Mesothelial cell of epicardium (in vitro differentiated cells): ENCODE measurements around the gene PEAK1. TPM values are rescaled to one million over a fixed set of nuclear protein-coding genes. Genes with fewer than 3 reads are reported as not detected.

Source experiments
- DNase-seq, 2 experiments: peaks; one replicate each; pipeline ENCODE4 v3.0.0; 2021; ENCODE audit warnings: low spot score in 2 of 2; ENCODE audit not compliant: unreplicated experiment in 2 of 2
- H3K27ac Mint-ChIP-seq: 2 replicates; pipeline ENCODE4 v1.8.0; 2021; ENCODE audit warnings: mixed read lengths
- H3K27me3 Mint-ChIP-seq: 2 replicates; pipeline ENCODE4 v1.8.0; 2021; ENCODE audit warnings: low read depth, mixed read lengths
- H3K36me3 Mint-ChIP-seq: 2 replicates; pipeline ENCODE4 v1.8.0; 2021; ENCODE audit warnings: mixed read lengths
- H3K4me1 Mint-ChIP-seq: 2 replicates; pipeline ENCODE4 v1.8.0; 2021; ENCODE audit warnings: mixed read lengths
- H3K4me3 Mint-ChIP-seq: 2 replicates; pipeline ENCODE4 v1.8.0; 2021; ENCODE audit warnings: mild to moderate bottlenecking, moderate library complexity, mixed read lengths
- H3K9me3 Mint-ChIP-seq: 2 replicates; pipeline ENCODE4 v1.8.0; 2021; ENCODE audit warnings: mixed read lengths
- total RNA-seq: library from RNA; stranded (reverse); gene quantifications from 3 replicates; pipeline ENCODE4 v1.2.1, GENCODE V29; 2021
- TF ChIP-seq, protein P1 (sequence below): fragments of 200-600 bp; sonication (generic); IDR thresholded peaks from one replicate; pipeline ENCODE4 v1.5.0; 2021; ENCODE audit warnings: antibody characterized with exemption; ENCODE audit not compliant: unreplicated experiment

The PEAK1 gene
- total RNA-seq, 1 donor from 2014 or later = 92.3 TPM

DNA sequence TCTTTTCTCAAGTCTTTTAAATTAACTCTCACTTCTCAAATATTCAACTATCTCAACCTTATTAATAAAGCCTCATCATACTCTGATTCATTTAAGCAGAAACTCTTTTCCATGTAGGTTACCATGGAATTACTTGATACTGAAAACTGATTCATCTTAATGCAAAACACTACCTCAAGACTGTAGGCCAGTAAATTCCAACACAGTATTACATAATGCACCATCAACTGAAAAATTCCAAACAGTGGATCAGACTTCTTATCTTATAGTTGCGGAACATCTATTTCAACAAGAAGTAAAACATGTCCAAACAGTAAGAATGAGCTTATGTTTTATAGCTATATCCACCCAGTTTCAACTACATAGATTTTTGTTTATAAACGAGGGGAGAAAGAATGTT is 124.5 kb downstream of the PEAK1 start:
- no peak for DNase-seq
- H3K4me1 Mint-ChIP-seq = peaks cover 17% of the 10 kb centered on the region
- TF ChIP-seq, protein P1, sequence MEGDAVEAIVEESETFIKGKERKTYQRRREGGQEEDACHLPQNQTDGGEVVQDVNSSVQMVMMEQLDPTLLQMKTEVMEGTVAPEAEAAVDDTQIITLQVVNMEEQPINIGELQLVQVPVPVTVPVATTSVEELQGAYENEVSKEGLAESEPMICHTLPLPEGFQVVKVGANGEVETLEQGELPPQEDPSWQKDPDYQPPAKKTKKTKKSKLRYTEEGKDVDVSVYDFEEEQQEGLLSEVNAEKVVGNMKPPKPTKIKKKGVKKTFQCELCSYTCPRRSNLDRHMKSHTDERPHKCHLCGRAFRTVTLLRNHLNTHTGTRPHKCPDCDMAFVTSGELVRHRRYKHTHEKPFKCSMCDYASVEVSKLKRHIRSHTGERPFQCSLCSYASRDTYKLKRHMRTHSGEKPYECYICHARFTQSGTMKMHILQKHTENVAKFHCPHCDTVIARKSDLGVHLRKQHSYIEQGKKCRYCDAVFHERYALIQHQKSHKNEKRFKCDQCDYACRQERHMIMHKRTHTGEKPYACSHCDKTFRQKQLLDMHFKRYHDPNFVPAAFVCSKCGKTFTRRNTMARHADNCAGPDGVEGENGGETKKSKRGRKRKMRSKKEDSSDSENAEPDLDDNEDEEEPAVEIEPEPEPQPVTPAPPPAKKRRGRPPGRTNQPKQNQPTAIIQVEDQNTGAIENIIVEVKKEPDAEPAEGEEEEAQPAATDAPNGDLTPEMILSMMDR = no peak
- no peak overlapping the region for H3K4me3 Mint-ChIP-seq
- H3K36me3 Mint-ChIP-seq = no peaks in the 10 kb centered on the region
- H3K27ac Mint-ChIP-seq = peak overlapping the region; percentile 31
- peaks cover 4% of the 10 kb centered on the region for H3K9me3 Mint-ChIP-seq
- H3K27me3 Mint-ChIP-seq = no peaks in the 10 kb centered on the region

DNA sequence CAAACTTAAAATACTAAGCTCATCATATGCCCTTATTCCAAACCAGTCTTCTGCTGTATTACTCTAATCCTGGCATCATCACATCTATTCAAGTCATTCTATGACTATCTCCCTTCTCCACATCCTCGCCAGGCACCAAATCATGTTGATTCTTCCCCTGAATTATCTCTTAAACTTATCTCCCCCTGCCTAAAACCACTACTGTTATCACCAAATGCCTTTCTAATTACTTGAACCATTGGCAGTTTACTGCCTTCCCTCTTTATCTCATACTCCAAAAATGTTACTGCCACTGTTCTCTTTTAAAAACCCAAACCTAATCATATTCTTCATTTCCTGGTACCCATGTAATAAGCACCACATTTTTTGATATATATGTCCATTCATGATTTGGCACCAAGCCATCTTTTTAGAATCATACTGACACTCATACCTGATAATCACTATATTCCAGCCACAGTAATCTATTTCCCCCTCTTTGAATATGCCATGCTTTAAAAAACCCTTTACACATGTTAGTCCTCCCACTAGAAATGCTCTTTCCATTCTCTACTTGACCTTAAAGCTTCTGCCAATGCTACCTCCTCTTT is 126.8 kb downstream of the PEAK1 start:
- no peak for DNase-seq
- Mint-ChIP-seq H3K9me3 (no peaks in the 10 kb centered on the region), H3K27me3 (no peaks in the 10 kb centered on the region), H3K36me3 (no peaks in the 10 kb centered on the region), H3K4me3 (no peak overlapping the region), H3K27ac (no peak overlapping the region), H3K4me1 (peaks cover 17% of the 10 kb centered on the region)
- TF ChIP-seq, protein P1 = no peak

DNA sequence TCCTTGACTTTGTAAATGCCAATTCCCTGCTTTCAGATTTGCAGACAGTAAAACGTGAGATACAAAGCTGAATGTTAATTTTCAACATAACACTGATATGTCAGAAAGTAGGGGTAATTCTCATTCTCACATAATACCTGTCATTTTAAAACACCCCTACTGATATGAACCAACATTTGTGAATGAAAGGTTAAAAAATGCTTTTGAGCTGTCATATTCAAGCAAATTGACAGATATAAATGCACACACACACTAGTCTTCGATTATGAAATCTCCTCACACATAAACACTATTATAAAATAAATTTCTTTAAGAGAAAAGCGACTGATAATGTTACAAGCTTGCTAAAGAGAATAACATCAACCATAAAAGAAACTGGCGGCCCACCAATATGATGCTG is 128.8 kb downstream of the PEAK1 start:
- Mint-ChIP-seq H3K9me3 (no peaks in the 10 kb centered on the region), H3K4me1 (peaks cover 13% of the 10 kb centered on the region), H3K4me3 (no peak overlapping the region), H3K36me3 (peaks cover 2% of the 10 kb centered on the region), H3K27ac (no peak overlapping the region), H3K27me3 (no peaks in the 10 kb centered on the region)
- no peak for DNase-seq
- TF ChIP-seq, protein P1 = no peak

DNA sequence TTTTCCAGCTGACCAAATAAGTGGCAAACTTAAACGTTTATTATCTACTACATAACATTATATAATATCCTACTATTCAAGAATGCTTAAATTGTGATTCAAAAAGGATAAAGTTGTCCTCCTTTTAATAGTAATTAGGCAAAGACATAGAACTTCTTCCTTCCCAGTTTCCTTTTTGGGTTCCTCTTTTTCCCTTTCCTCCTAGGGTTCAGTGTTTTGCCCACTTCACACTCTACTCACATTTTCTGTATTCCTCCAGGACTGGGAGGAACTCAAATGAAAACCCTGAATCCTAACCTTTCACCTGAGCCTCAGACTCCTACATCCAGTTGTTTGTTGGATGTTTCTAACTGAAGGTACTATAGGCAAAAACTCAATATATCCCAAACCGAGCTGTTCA is 132.5 kb downstream of the PEAK1 start:
- TF ChIP-seq, protein P1 = no peak
- no peaks in the 10 kb centered on the region for H3K9me3 Mint-ChIP-seq
- H3K4me3 Mint-ChIP-seq = no peak overlapping the region
- no peak overlapping the region for H3K27ac Mint-ChIP-seq
- no peaks in the 10 kb centered on the region for H3K27me3 Mint-ChIP-seq
- peaks cover 21% of the 10 kb centered on the region for H3K36me3 Mint-ChIP-seq
- no peak for DNase-seq
- peaks cover 13% of the 10 kb centered on the region for H3K4me1 Mint-ChIP-seq

DNA sequence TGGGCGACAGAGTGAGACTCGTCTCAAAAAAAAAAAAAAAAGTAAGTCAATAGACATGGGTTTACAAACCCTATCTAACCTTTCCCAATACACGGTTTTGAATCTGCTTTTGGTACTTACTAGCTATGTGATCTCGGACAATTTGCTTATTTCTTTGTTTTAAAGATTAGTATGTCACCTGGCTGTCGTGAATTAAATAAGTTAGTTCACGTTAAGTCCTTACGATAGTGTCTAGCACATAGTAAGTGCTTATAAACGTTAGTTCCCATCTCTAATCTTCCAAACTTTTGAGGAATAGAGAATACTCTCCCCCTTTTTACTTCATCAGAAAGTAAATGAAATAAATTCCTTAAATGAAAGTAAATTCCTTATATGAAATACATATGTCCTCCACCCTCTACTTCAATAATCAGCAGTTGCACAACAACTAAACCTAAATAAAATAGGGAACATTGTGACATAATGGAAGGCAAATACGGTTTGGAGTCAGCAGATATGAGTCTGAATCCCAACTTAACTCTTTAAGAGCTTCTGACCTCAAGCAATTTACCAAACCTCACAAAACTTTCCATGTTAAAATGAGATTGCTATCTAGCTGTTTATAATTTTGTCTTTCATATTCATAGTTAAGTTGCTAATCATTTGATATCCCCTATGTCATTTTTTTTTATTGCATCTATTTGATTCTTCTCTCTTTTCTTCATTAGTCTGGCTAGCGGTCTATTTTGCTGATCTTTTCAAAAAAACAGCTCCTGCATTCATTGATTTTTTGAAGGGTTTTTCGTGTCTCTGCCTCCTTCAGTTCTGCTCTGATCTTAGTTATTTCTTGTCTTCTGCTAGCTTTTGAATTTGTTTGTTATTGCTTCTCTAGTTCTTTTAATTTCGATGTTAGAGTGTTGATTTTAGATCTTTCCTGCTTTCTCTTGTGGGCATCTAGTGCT is 134.6 kb downstream of the PEAK1 start:
- TF ChIP-seq, protein P1 = no peak
- H3K4me3 Mint-ChIP-seq = no peak overlapping the region
- H3K9me3 Mint-ChIP-seq = no peaks in the 10 kb centered on the region
- peaks cover 20% of the 10 kb centered on the region for H3K4me1 Mint-ChIP-seq
- peaks cover 21% of the 10 kb centered on the region for H3K36me3 Mint-ChIP-seq
- DNase-seq = no peak
- no peak overlapping the region for H3K27ac Mint-ChIP-seq
- no peaks in the 10 kb centered on the region for H3K27me3 Mint-ChIP-seq
